Neural crest cell (in vitro differentiated cells): ENCODE data around the gene TEAD1. TPM values are rescaled to one million over a fixed set of nuclear protein-coding genes. Genes with fewer than 3 reads are reported as not detected.

Source experiments
- DNase-seq: peaks from one replicate; pipeline ENCODE4 v3.0.0; 2021; ENCODE audit warnings: low read depth, mixed read lengths, low spot score
- H3K27ac Mint-ChIP-seq: one replicate; pipeline ENCODE4 v1.8.0; 2021; ENCODE audit warnings: mild to moderate bottlenecking, mixed read lengths; ENCODE audit not compliant: unreplicated experiment
- H3K27me3 Mint-ChIP-seq: 2 replicates; pipeline ENCODE4 v1.8.0; 2021; ENCODE audit warnings: low read depth, mild to moderate bottlenecking, mixed read lengths
- H3K36me3 Mint-ChIP-seq: 2 replicates; pipeline ENCODE4 v1.8.0; 2021; ENCODE audit warnings: low read depth, mild to moderate bottlenecking, mixed read lengths
- H3K4me1 Mint-ChIP-seq: 2 replicates; pipeline ENCODE4 v1.8.0; 2021; ENCODE audit warnings: mixed read lengths
- H3K4me3 Mint-ChIP-seq: one replicate; pipeline ENCODE4 v1.8.0; 2021; ENCODE audit warnings: mild to moderate bottlenecking, mixed read lengths
- H3K9me3 Mint-ChIP-seq: 2 replicates; pipeline ENCODE4 v1.8.0; 2021; ENCODE audit warnings: mixed read lengths
- total RNA-seq: library from RNA; stranded (reverse); gene quantifications from 2 replicates; pipeline ENCODE4 v1.2.1, GENCODE V29; 2021
- TF ChIP-seq, protein P1 (sequence below): fragments of 200-600 bp; sonication (generic); conservative IDR thresholded peaks from 2 replicates; pipeline ENCODE4 v1.5.0; 2021; ENCODE audit warnings: antibody characterized with exemption, mild to moderate bottlenecking

The TEAD1 gene
- total RNA-seq, 1 donor from 2014 or later: 84.1 TPM

DNA sequence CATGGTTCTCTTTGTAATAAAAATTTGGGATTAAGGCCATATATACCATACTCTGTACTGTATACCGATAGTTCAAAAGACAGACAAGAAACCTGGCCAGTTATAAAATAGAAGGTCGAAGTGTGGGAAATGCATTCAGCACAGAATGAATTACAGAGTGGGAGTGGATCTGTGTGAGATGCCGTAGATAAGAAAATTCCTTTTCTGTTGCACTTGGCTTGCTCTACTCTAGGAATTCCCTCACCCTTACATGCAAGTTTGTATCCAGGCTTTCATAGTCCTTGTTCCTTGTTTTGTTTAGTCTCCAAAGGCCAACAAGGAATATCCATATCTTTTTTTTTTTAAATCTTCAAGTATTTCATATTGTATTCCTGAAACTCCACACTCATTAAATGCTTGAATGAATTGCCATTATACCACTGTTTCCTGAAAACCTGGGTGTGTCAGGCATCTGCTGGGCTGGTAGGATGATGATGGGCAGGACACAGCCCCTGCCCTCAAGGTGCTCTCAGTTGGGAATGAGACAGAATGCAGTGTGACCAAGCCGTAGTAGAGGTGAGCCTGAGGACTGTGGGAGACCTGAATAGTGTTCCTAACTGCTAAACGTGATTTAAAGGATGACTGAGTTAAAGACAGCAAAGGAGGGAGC lies 53.5 kb downstream of the TEAD1 start:
- Mint-ChIP-seq H3K9me3 (no peaks in the 10 kb centered on the region), H3K4me3 (no peak overlapping the region), H3K27ac (peak overlapping the region; percentile 35), H3K4me1 (peaks cover 64% of the 10 kb centered on the region), H3K27me3 (no peaks in the 10 kb centered on the region), H3K36me3 (peaks cover 6% of the 10 kb centered on the region)
- TF ChIP-seq, protein P1, sequence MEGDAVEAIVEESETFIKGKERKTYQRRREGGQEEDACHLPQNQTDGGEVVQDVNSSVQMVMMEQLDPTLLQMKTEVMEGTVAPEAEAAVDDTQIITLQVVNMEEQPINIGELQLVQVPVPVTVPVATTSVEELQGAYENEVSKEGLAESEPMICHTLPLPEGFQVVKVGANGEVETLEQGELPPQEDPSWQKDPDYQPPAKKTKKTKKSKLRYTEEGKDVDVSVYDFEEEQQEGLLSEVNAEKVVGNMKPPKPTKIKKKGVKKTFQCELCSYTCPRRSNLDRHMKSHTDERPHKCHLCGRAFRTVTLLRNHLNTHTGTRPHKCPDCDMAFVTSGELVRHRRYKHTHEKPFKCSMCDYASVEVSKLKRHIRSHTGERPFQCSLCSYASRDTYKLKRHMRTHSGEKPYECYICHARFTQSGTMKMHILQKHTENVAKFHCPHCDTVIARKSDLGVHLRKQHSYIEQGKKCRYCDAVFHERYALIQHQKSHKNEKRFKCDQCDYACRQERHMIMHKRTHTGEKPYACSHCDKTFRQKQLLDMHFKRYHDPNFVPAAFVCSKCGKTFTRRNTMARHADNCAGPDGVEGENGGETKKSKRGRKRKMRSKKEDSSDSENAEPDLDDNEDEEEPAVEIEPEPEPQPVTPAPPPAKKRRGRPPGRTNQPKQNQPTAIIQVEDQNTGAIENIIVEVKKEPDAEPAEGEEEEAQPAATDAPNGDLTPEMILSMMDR: no peak
- no peak for DNase-seq

- no peak for DNase-seq
- TF ChIP-seq, protein P1: no peak
- Mint-ChIP-seq H3K27ac (no peak overlapping the region), H3K4me3 (no peak overlapping the region), H3K9me3 (no peaks in the 10 kb centered on the region), H3K4me1 (peaks cover 56% of the 10 kb centered on the region), H3K36me3 (peaks cover 6% of the 10 kb centered on the region), H3K27me3 (no peaks in the 10 kb centered on the region)
Measured at GRCh38 chr11:12728417-12728816, 54.2 kb downstream of the TEAD1 start.

DNA sequence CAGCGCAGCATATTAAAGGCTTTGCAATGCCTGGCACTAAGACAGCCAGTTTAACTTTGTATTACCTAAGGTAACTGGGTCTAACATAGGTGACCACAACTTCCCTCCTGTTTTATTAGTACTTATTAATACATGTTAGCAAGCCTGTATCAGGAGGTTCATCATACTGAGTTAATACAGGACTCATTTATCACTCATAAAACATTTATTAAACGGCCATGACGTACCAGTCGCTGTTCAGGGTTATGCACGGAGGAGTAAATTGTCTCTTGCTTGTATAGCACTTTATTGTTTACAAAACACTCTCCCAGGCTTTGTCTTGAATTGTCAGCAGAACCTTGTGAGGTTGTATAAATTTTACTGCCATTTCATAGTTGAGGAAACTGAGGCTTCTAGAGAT lies 55.7 kb downstream of the TEAD1 start:
- H3K36me3 Mint-ChIP-seq: peaks cover 6% of the 10 kb centered on the region
- TF ChIP-seq, protein P1: no peak
- no peak for DNase-seq
- peaks cover 43% of the 10 kb centered on the region for H3K4me1 Mint-ChIP-seq
- H3K27ac Mint-ChIP-seq: no peak overlapping the region
- H3K9me3 Mint-ChIP-seq: no peaks in the 10 kb centered on the region
- no peaks in the 10 kb centered on the region for H3K27me3 Mint-ChIP-seq
- no peak overlapping the region for H3K4me3 Mint-ChIP-seq

- Mint-ChIP-seq H3K27me3 (no peaks in the 10 kb centered on the region), H3K27ac (no peak overlapping the region), H3K4me3 (no peak overlapping the region), H3K9me3 (no peaks in the 10 kb centered on the region), H3K4me1 (peaks cover 30% of the 10 kb centered on the region), H3K36me3 (no peaks in the 10 kb centered on the region)
- no peak for DNase-seq
- TF ChIP-seq, protein P1: no peak
Measured at GRCh38 chr11:12731841-12732336, 57.7 kb downstream of the TEAD1 start.

DNA sequence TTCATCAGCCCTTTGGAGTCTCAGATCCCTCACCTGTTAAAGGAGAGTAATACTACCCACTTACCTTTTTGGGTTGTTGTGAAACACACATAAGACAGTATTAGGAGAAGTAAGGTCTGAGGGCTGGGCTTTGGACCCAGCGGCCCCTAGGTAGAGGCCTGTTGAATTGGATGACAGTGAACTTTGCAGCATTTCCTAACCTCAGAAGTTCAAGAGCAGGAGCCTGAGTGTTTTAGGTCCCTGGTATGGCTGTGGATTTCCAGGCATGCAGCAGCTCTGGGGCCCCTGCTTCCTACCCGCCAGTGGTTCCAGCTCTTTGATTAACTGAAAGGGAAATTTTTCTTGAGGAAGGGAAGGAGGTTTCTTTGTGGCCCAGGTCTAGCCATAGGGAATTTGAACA lies 58.9 kb downstream of the TEAD1 start:
- DNase-seq: no peak
- H3K27me3 Mint-ChIP-seq: no peaks in the 10 kb centered on the region
- peaks cover 24% of the 10 kb centered on the region for H3K4me1 Mint-ChIP-seq
- no peaks in the 10 kb centered on the region for H3K9me3 Mint-ChIP-seq
- no peak overlapping the region for H3K27ac Mint-ChIP-seq
- TF ChIP-seq, protein P1: no peak
- H3K4me3 Mint-ChIP-seq: no peak overlapping the region
- H3K36me3 Mint-ChIP-seq: no peaks in the 10 kb centered on the region
